Measurements from ENCODE around the gene COPS4.

- TF ChIP-seq POLR2A (IDR thresholded peaks at IDR 0.05): no peak
- TF ChIP-seq, protein P1, sequence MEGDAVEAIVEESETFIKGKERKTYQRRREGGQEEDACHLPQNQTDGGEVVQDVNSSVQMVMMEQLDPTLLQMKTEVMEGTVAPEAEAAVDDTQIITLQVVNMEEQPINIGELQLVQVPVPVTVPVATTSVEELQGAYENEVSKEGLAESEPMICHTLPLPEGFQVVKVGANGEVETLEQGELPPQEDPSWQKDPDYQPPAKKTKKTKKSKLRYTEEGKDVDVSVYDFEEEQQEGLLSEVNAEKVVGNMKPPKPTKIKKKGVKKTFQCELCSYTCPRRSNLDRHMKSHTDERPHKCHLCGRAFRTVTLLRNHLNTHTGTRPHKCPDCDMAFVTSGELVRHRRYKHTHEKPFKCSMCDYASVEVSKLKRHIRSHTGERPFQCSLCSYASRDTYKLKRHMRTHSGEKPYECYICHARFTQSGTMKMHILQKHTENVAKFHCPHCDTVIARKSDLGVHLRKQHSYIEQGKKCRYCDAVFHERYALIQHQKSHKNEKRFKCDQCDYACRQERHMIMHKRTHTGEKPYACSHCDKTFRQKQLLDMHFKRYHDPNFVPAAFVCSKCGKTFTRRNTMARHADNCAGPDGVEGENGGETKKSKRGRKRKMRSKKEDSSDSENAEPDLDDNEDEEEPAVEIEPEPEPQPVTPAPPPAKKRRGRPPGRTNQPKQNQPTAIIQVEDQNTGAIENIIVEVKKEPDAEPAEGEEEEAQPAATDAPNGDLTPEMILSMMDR (IDR thresholded peaks at IDR 0.05): no peak
These were observed 10.8 kb upstream of the COPS4 start for GRCh38 chr4:83024233-83024632.

All from thyroid gland (tissue), 4 donors.